GM12891 (cell line): ENCODE data around the gene LIMS1.

Source experiments
- POLR2A ChIP-seq: IDR thresholded peaks from 2 replicates; pipeline ENCODE4 v1.6.1; 2011; ENCODE audit warnings: low read depth, low read length, control low read depth
- POLR2AphosphoS5 ChIP-seq: IDR thresholded peaks from 2 replicates; pipeline ENCODE4 v1.6.1; 2011; ENCODE audit warnings: low read depth, low read length, control low read depth
- POU2F2 ChIP-seq: IDR thresholded peaks from 2 replicates; pipeline ENCODE4 v1.6.1; 2011; ENCODE audit warnings: low read depth, mild to moderate bottlenecking, control low read depth, low read length, moderate library complexity

DNA sequence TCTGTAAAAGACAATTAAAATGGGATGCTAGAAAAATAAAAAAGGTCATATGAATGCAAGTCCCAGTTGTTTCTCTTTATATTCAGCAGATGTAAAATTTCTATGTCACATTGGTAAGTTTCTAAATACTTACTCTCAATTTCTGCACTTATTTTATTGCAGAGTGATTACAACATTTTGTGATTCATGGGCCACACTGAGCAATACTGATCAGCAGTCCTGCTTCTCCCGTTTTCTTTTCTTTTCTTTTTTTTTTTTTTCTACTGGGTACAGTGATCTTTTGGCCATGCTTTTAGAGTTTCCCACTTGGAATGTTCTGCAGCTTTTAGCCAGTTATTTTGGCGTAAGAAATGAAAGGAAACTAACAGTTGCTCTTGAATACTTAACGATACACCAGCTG lies 38.8 kb downstream of the LIMS1 start:
- TF ChIP-seq POLR2A (no peak), POLR2AphosphoS5 (no peak), POU2F2 (no peak)
